Ectodermal cell (in vitro differentiated cells): ENCODE results near the gene SIK3.

Experiments
- H3K27ac ChIP-seq: 2 replicates; pipeline ENCODE4 v1.7.0; 2013; ENCODE audit warnings: mild to moderate bottlenecking, low read depth, low read length; ENCODE audit not compliant: insufficient read depth, poor library complexity, severe bottlenecking
- H3K27me3 ChIP-seq: 2 replicates; pipeline ENCODE4 v1.7.0; 2013; ENCODE audit warnings: mild to moderate bottlenecking, low read length; ENCODE audit not compliant: insufficient read depth, control insufficient read depth, poor library complexity, severe bottlenecking
- H3K36me3 ChIP-seq: one replicate; pipeline ENCODE4 v1.7.0; 2013; ENCODE audit warnings: low read length; ENCODE audit not compliant: control insufficient read depth, insufficient read depth
- H3K4me1 ChIP-seq: one replicate; pipeline ENCODE4 v1.7.0; 2013; ENCODE audit warnings: low read length; ENCODE audit not compliant: control insufficient read depth, insufficient read depth
- H3K4me3 ChIP-seq: 2 replicates; pipeline ENCODE4 v1.7.0; 2013; ENCODE audit warnings: low read depth, low read length, control low read depth; ENCODE audit not compliant: insufficient read depth
- H3K9me3 ChIP-seq: 2 replicates; pipeline ENCODE4 v1.7.0; 2013; ENCODE audit warnings: mild to moderate bottlenecking, low read length, moderate library complexity; ENCODE audit not compliant: control insufficient read depth
- WGBS, 2 experiments: methylation state at CpG; one replicate each; pipeline ENCODE4 v1.1.7; 2013; ENCODE audit warnings: missing lambda C conversion rate in 2 of 2; 5-methylcytosine and 5-hydroxymethylcytosine counted together

Gene SIK3

DNA sequence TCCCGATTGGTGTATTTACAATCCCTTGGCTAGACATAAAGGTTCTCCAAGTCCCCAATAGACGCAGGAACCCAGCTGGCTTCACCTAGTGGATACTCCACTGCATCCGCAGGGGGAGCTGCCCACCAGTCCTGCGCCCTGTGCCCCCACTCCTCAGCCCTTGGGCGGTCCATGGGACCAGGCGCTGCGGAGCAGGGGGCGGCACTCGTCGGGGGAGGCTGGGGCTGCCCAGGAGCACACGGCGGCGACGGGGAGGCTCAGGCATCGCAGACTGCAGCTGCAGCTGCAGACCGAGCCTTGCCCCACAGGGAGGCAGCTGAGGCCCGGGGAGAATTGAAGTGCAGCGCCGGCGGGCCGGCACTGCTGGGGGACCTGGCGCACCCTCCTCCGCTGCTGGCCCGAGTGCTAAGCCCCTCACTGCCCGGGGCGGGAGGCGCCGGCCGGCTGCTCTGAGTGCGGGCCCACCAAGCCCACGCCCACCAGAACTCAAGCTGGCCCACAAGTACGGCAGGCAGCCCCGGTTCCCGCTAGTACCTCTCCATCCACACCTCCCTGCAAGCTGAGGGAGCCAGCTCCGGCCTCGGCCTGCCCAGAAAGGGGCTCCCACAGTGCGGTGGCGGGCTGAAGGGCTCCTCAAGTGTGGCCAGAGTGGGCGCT is 12.2 kb upstream of the SIK3 start:
- no peaks in the 10 kb centered on the region for H3K4me1 ChIP-seq
- H3K27me3 ChIP-seq, result no peaks in the 10 kb centered on the region
- H3K27ac ChIP-seq, result no peak overlapping the region
- H3K36me3 ChIP-seq, result no peaks in the 10 kb centered on the region
- H3K4me3 ChIP-seq, result no peak overlapping the region
- 94 to 95% methylated on average over 39 of the region's 39 CpGs for WGBS, 2 experiments
- H3K9me3 ChIP-seq, result no peaks in the 10 kb centered on the region

DNA sequence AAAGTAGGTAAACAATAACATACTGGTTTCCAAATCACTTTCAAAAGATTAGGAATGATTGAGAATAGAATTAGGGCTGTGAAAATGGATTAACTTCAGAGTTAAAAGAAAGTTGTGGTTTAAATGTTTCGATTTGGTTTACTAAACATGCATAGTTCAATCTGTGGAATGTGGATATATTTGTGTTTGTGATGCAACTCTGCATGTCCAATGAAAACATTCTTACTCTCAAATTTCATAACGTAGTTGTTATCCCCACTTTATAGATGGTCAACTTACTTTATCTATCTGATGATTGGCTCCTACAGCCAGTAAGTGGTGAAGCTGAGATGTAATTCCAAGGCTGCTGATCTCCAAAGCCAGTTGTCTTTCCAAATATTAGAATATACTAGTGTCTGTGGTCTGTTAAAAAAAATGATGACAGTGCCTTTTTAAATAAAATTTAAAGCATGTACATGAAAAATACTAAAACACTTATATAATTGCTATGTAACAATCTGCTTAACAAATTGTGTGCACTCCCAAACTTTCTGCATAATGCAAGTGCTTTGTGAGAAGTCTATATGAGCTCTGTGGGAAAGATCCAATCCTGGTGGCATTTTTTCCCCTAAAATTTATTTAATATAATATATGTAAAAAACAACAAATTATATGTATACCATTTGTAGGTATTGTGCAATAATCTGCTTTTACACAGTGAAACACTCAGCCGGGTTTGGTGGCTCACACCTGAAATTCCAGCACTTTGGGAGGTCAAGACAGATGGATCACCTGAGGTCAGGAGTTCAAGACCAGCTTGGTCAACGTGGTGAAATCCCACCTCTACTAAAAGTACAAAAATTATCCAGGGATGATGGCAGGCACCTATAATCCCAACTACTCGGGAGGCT is 9.7 kb upstream of the SIK3 start:
- Histone ChIP-seq H3K27me3 (no peaks in the 10 kb centered on the region), H3K36me3 (no peaks in the 10 kb centered on the region), H3K9me3 (no peaks in the 10 kb centered on the region), H3K27ac (no peak overlapping the region), H3K4me1 (no peaks in the 10 kb centered on the region), H3K4me3 (no peak overlapping the region)
- 86% methylated on average over 4 to 5 of the region's 5 CpGs for WGBS, 2 experiments

DNA sequence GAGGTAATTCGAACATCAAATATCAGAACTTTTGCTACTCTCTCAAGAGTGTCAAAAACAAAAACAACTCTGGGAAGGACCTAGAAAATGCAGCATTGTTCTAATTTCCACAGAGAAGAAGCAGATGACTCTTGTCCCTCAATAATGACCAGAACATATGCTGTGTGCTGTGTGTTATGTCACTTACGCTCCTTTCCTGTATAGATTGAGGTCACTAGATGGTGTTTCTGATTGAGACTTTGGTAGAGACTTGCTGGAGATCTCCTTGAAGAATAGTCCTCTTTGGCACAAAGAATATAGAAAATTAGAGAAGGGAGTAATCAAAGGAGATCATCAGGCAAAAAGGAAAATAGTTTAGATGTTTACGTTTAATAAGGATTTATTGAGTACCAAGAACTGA is 2.3 kb upstream of the SIK3 start:
- no peak overlapping the region for H3K27ac ChIP-seq
- whole genome bisulfite sequencing, 2 experiments, result 95 to 98% methylated on average over 3 of the region's 3 CpGs
- no peaks in the 10 kb centered on the region for H3K9me3 ChIP-seq
- no peaks in the 10 kb centered on the region for H3K36me3 ChIP-seq
- H3K4me1 ChIP-seq, result peaks cover 15% of the 10 kb centered on the region
- no peaks in the 10 kb centered on the region for H3K27me3 ChIP-seq
- H3K4me3 ChIP-seq, result no peak overlapping the region

DNA sequence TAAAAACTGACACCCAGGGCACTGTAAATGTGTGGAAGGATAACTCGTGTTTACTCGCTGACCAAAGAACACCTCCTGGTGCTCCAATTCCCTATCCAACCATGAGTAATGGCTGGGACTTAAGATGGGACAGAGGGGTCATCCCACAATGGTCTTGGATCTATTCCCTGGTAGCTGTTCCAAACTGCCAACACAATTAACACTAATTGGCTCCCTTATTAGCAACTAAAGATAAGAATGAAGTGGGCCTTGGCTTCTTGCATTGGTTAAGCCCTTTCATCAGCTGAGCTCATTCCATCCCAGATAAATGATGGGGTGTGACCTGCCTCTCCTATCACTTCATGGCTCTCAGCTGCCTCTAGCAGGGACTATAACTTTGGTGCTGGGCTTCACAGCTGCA is 1.5 kb upstream of the SIK3 start:
- Histone ChIP-seq H3K27ac (no peak overlapping the region), H3K4me3 (no peak overlapping the region), H3K27me3 (no peaks in the 10 kb centered on the region), H3K4me1 (peaks cover 23% of the 10 kb centered on the region), H3K36me3 (no peaks in the 10 kb centered on the region), H3K9me3 (no peaks in the 10 kb centered on the region)
- 93 to 96% methylated on average over 2 of the region's 2 CpGs for WGBS, 2 experiments

DNA sequence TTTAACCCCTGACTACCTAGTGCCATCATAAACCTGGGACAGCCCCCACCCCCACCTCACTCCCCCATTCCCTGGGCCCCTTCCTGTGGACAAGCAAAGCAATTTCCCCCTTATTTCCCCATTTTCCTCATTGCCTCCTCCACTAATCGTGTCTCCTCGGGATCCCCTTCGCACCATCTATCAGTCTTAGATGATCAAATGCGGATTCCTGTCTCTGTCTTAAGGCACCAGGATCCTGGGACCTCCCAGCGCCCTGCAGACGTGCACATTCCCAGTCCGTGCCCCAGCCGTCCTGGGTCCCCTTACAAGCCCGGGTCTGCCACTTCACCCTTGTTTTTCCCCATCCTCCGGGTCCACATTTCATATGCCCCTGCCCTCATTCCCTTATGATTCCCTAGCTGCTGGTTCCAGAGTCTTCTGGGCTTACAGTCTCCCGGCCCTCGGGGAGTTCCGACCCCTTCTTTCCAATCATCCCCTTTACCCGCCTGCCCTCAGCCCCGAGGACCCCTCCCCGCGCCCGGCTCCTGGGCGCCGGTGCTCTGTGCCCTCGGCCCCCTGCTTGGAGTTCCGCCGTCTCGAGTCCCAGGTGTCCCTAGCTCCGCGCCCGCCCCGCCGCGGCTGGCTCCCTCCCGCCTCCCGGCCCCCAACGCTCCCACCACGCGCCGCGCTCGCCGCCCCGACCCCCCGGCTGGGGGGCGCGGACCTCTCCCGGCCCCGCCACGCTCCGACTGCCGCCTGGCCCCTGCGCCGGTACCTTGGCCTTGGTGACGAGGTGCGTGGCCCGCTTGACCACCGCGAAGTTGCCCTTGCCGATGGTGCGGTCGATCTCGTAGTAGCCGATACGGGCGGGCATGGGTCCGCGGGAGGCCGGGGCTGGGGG is 599 bp downstream of the SIK3 start:
- Histone ChIP-seq H3K9me3 (no peaks in the 10 kb centered on the region), H3K36me3 (no peaks in the 10 kb centered on the region), H3K4me3 (peak overlapping the region; percentile 68), H3K27ac (peak overlapping the region; percentile 56), H3K27me3 (no peaks in the 10 kb centered on the region), H3K4me1 (peaks cover 25% of the 10 kb centered on the region)
- WGBS, 2 experiments, result 0% methylated on average over 65 of the region's 65 CpGs

DNA sequence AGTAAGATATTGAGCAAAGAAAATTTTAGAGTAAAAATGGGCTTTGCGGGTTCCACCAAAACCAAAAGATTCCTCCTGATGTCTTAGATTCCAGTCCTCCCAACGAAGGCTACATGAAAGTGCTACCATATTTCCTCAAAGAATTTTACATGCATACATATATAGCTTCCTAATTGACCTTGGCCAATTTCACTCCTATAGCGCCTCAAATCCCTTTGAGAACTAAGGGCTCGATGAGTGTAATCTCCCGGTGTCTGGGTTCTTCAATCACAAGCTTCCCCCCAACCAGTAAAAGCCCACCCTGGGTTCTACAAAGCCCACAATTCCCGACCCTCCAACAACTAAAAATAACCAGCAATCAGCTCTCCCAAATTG is 1.2 kb downstream of the SIK3 start:
- Histone ChIP-seq H3K9me3 (no peaks in the 10 kb centered on the region), H3K27me3 (no peaks in the 10 kb centered on the region), H3K27ac (no peak overlapping the region), H3K4me3 (peak overlapping the region; percentile 68), H3K36me3 (no peaks in the 10 kb centered on the region), H3K4me1 (peaks cover 25% of the 10 kb centered on the region)
- WGBS, 2 experiments, result 45 to 51% methylated on average over 6 of the region's 6 CpGs

DNA sequence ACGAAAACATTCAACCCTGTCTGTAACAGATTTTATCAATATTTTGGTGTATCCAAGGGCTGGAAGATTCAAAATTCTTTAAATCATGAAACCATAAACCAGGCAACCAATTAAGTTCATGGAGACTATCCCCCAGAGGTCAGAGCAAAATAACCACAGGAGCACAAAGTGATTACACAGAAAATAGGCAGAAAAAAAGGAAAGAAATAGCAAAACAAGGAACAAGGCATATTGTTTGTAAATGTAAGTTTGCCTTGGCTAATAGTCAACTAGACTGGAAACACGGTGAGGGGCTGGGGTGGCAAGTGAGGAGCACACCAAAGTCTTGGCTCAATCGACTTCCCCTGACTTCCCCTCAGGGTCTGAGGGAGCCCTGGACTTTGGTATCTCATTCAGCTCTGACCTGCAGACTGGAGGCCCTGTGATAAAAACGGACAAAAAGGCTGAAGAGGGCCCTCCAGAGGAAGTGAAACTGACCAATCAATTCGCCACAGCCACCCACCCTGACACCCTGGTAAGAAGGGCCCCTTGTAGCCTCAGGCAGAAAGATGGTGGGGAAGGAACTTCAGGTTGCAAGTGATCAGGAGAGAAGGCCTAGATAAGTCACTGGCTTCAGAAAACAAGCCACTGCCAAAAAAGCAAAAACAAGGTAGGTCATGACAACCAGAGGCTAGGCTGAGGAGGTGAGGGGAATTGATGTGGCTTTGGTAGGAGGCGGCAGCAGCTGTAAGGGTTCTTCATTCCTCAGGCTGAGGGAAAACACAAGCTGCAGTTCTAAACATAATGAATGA is 1.8 kb downstream of the SIK3 start:
- WGBS, 2 experiments, result 41 to 45% methylated on average over 6 of the region's 6 CpGs
- H3K27ac ChIP-seq, result no peak overlapping the region

DNA sequence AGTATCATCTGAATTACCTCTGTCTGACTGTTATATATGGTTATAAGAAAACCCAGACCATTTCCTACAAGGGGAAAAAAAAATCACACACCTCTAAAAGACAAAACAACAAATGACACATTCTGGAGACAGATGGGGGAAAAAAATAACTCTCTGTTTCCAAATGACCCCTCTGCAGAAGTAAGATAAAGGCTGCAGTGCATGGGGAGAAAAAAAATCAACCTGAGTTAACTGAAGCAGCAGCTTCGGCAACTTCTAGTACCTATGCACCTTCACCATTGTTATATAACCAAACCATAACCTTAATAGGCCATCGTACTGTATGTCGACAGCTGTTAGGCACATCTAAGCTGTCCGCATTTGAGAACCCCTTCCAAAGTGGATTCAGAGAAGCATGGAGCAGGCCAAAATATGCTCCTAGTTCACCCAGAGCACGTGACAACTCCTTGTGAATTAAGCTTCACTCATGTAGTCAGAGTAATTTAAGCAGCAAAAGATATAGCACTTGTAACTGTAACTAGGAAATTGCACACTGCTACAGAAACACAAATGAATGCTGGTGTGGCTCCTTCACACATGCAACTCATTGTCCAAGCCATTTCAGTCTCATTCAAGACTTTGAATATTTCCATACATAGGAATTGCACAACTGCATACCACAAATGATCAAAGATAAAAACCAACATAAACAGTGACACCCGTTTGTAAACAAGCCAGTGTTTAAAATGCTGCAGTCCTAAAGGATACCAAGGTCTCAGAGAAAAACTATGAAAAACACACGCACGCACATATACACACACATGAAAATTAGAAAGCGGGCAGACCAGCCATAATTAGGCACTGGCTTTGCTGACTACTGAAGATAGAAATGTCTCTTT is 2.7 kb downstream of the SIK3 start:
- no peaks in the 10 kb centered on the region for H3K27me3 ChIP-seq
- no peaks in the 10 kb centered on the region for H3K36me3 ChIP-seq
- H3K4me3 ChIP-seq, result no peak overlapping the region
- peaks cover 25% of the 10 kb centered on the region for H3K4me1 ChIP-seq
- H3K27ac ChIP-seq, result no peak overlapping the region
- WGBS, 2 experiments, result 81 to 83% methylated on average over 9 of the region's 9 CpGs
- H3K9me3 ChIP-seq, result no peaks in the 10 kb centered on the region

More for the DNA sequence above, 1.8 kb downstream of the SIK3 start:
- H3K36me3 ChIP-seq, result no peaks in the 10 kb centered on the region
- peak overlapping the region; percentile 68 for H3K4me3 ChIP-seq
- peaks cover 25% of the 10 kb centered on the region for H3K4me1 ChIP-seq
- H3K9me3 ChIP-seq, result no peaks in the 10 kb centered on the region
- no peaks in the 10 kb centered on the region for H3K27me3 ChIP-seq

DNA sequence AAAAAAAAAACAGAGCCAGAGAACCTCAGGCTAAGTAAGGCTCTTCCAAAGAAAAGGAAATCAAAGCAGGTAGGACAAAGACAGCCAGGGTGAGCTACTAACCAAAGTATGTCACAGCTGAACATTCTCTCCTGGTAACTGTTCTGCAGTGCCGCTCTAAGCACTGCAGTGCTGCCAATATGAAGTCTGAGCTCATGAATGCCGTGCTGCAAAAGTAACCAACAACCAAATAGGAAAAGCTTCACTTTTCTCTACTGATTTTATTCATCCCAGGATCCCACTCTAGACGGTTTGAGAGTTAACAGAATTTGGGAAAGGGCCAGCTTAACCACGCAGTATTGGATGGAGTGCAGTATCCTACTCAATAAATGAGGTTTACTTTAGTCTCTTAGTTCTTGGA is 3.5 kb downstream of the SIK3 start:
- WGBS, 2 experiments, result 79 to 82% methylated on average over 4 of the region's 4 CpGs

More for the DNA sequence above, 3.5 kb downstream of the SIK3 start:
- H3K36me3 ChIP-seq, result no peaks in the 10 kb centered on the region
- no peak overlapping the region for H3K4me3 ChIP-seq
- no peak overlapping the region for H3K27ac ChIP-seq
- H3K4me1 ChIP-seq, result peaks cover 25% of the 10 kb centered on the region
- H3K9me3 ChIP-seq, result no peaks in the 10 kb centered on the region
- no peaks in the 10 kb centered on the region for H3K27me3 ChIP-seq
